NCI-H460 (cell line): ENCODE measurements around the gene LIN37. TPM values are rescaled to one million over a fixed set of nuclear protein-coding genes. Genes with fewer than 3 reads are reported as not detected.

ENCODE experiments used
- DNase-seq: peaks from one replicate; pipeline ENCODE4 v3.0.0-alpha.2; 2016; ENCODE audit warnings: low read depth; ENCODE audit errors: extremely low read depth
- polyA plus RNA-seq: library from polyadenylated mRNA; depleted of rRNA; stranded (reverse); fragments of >200 nt; gene quantifications from 2 replicates; pipeline ENCODE4 v1.2.3, GENCODE V29; 2014; cell fraction: nucleus; rRNA removed
- total RNA-seq: library from RNA; depleted of rRNA; stranded (reverse); fragments of >200 nt; shearing (Covaris generic); gene quantifications from 2 replicates; pipeline ENCODE4 v1.2.3, GENCODE V29; 2014; rRNA removed

LIN37 gene, protein sequence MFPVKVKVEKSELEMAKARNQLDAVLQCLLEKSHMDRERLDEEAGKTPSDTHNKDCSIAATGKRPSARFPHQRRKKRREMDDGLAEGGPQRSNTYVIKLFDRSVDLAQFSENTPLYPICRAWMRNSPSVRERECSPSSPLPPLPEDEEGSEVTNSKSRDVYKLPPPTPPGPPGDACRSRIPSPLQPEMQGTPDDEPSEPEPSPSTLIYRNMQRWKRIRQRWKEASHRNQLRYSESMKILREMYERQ
- 7.0 and 8.4 TPM in 2 replicates for total RNA-seq
- 25.4 and 28.2 TPM in 2 replicates for polyA plus RNA-seq

DNA sequence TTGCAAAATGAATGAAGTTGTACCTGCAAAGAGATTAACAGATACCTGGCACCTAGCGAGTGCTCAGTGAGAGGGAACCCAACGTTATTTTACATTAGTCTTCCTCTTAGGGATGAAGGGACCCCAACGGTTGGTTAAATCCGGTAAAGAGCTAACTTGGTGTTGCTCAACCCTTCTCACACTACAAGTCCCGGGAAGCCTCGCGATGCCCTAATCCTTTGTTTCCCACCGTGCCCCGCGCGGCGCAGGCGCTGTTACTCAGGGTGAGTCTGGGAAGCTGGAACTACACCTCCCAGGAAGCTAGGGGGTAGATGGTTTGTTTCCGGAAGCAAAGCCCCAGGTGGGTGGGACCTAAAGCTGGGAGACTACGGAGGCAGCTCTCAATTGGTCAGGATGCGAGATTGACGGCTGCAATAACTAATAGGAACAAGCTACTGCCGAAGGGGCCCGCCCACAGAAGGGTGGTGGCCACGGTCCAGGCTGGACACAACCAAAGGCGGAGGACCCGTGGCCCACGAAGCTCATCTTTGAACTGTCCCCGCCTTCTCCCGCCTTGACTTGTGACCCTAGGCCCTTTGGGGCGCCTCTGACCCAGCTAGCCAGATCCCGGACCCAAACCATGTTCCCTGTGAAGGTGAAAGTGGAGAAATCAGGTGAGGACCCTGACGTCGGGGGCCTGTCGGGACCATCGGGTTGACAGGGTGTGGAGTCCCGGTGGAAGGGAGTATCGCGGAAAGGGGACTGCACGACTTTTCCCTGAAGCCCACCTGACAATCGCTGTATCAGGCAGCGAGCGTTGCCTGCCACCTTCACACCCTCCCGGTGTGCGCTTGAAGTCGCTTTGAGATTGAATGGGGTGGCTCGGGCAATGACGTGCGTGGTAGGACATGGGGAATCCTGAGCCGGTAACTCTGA lies at the start of gene LIN37:
Gene LIN37 (plus strand): TSS at position 471 of the 915 bp plus-strand sequence. CDS start 149 bp downstream, at position 620.
- peak; percentile 100 for DNase-seq

DNA sequence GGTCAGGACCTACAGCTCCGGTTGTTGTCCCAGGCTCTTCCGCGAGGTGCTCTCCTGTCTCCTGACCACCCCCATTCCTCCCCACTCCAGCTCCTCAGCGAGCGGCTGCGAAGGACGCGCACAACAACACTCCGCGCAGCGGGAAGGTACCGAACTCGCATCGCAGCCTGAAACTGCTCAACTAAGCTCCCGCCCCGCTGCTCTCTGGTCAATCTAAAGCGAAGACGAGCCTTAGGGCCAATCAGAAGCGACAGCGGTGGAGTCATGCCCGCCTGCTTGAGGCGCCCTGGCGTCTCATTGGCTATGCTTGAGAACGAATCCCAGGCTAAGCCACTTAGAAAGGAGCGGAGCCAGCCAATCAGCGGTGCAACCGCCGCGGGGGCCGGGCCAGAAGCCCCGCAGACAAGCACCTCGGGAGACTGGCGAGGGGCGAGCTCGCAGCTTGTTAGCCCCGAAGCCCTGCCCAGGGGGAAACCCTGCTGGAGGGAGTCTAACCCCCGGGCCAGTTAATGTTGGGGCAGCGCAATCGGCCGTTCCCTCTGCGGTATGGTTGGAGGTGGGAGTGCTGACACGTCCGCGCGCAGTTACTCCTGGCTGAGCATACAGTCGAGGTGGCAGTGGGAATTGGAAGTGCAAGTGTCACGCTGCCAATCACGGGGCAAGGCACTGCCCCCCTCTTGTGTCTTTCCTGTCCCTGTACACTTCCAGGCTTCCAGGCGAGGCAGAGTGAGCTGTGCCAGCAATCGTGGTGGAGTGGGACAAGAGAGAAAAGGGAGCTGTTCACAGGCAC lies 46.0 kb upstream of the LIN37 start:
- DNase-seq, result peak; percentile 98

DNA sequence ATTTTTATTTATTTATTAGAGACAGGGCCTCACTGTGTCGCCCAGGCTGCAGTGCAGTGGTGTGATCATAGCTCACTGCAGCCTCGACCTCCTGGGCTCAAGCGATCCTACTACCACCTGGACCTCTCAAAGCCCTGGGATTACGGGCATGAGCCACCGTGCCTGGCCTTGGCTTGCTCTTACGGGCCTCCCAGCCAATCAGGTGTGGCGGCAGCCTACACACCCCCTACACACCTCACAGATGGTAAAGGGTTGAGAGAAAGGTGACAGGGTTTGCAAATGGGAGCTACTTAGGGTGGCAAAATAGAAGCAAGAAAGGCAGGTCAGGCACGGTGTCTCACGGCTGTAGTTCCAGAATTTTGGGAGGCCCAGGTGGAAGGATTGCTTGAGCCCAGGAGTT lies 45.0 kb upstream of the LIN37 start:
- no peak for DNase-seq

- DNase-seq, result no peak
Observed at GRCh38 chr19:35704218-35704617, 44.2 kb upstream of the LIN37 start, which contains the start of gene ZBTB32. ZBTB32 (plus strand) TSS chr19:35704558; CDS start chr19:35714627, 10,069 bp downstream.

DNA sequence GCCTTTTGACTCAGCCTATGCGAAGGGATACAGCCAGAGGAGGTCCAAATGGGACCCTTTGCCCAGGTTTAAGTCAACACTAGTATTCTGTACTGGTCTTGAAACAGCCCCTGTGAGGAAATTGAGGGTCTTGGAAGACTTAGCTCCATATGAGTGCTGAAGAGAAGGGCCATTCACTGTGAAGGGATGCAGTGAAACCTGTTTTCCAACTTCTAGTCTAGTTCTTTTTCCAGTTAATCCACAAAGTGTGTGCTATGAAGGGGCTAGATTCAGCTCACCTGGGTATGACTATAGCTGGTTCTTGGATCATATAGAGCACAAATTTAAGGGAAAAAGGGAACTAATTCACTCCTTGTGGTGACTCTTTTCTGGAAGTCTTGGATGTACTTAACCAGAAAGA lies 40.0 kb upstream of the LIN37 start:
- no peak for DNase-seq

GRCh38 chr19:35710784-35711723 lies 37.3 kb upstream of the LIN37 start:
- no peak for DNase-seq

DNA sequence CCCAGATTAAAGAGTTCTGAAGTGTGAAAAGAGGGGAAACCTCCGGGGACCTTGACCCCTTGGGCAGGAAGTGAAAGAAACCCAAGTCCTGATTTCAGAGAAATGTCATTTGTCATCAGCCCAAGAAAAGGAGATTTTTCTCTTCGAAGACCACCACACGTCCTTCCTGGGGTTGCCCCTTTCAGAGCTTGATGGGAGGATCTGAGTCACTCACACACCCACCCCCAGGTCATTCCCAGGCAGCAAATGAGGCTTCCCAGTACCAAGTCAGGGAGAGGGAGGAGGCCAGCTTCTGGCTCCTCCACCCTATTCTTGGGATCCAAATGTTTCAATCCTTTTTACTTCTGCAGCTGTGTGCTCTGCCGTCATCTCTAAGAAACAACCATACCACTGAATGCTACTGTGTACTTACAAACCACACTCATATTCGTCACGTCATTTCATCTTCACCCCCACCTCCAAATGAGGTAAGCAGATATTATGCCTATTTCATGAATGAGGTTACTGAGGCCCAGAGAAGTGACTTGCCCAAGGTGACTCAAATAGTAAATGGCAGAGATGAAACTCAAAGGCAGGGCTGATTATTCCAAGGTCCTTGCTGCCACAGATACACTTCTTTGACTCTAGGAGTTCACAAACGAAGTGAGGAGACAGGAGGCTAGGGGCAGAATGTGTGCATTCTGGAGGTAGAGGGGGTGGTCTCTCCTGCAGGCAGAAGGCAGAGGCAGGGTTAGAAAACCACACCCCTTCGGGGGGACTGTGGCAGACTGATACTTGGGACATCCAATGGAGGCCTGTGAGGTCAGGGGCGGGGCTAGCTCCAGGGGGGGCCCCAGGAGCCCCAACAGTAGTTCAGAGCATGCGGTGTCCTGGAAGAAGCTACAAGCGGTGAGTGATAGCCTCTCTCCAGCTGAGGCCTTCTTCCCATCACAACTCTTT lies 35.5 kb upstream of the LIN37 start:
- DNase-seq, result no peak

GRCh38 chr19:35713506-35713850 lies 34.9 kb upstream of the LIN37 start:
- no peak for DNase-seq

DNA sequence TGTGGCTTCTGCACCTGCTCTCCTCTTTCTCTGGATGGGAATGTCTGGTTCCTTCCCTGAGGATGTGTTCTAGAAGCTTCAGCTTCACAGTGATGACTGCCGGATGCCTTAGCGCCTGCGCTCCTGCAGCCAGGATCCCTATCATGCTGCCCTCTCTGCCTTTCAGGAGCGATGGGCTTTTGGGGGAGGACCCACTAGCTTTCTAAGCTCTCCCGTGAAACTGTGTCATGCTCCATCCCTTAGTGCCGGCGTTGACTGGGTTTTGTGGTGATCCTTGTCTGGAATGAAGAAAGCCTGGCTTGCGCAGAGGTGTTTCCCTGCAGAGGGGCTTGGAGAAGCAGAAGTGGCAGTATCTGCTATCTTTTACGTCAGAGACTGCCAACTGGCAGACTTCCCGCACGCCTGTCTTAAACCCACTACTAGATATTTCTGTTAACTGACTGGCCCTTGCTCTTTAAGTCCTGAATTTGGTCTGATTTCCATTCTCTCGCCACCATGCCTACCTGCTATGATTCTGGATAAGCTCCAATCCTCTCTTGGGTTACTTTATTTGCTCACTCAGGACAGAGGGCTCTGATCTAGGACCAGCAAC lies 34.4 kb upstream of the LIN37 start:
- DNase-seq, result no peak

DNA sequence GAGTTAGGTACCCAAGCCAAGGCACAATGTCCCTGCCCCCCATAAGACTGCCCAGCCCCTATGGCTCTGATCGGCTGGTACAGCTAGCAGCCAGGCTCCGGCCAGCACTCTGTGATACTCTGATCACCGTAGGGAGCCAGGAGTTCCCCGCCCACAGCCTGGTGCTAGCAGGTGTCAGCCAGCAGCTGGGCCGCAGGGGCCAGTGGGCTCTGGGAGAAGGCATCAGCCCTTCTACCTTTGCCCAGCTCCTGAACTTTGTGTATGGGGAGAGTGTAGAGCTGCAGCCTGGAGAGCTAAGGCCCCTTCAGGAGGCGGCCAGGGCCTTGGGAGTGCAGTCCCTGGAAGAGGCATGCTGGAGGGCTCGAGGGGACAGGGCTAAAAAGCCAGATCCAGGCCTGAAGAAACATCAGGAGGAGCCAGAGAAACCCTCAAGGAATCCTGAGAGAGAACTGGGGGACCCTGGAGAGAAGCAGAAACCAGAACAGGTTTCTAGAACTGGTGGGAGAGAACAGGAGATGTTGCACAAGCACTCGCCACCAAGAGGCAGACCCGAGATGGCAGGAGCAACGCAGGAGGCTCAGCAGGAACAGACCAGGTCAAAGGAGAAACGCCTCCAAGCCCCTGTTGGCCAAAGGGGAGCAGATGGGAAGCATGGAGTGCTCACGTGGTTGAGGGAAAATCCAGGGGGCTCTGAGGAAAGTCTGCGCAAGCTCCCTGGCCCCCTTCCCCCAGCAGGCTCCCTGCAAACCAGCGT lies 33.6 kb upstream of the LIN37 start:
- DNase-seq, result no peak

DNA sequence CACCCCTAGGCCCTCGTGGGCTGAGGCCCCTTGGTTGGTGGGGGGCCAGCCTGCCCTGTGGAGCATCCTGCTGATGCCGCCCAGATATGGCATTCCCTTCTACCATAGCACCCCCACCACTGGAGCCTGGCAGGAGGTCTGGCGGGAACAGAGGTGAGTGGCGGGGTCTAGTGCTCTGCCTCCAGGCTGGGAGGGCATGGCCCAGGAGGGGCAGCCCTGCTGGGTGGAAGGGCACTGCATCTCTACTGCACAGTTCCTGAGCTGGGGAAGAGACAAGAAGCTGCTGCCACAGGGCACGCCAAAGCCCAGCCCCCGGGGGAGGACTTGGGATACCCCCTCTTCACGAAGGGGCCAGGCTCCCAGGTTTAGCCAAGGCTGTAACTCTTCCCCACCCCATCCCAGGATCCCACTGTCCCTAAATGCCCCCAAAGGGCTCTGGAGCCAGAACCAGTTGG lies 33.0 kb upstream of the LIN37 start:
- DNase-seq, result no peak

DNA sequence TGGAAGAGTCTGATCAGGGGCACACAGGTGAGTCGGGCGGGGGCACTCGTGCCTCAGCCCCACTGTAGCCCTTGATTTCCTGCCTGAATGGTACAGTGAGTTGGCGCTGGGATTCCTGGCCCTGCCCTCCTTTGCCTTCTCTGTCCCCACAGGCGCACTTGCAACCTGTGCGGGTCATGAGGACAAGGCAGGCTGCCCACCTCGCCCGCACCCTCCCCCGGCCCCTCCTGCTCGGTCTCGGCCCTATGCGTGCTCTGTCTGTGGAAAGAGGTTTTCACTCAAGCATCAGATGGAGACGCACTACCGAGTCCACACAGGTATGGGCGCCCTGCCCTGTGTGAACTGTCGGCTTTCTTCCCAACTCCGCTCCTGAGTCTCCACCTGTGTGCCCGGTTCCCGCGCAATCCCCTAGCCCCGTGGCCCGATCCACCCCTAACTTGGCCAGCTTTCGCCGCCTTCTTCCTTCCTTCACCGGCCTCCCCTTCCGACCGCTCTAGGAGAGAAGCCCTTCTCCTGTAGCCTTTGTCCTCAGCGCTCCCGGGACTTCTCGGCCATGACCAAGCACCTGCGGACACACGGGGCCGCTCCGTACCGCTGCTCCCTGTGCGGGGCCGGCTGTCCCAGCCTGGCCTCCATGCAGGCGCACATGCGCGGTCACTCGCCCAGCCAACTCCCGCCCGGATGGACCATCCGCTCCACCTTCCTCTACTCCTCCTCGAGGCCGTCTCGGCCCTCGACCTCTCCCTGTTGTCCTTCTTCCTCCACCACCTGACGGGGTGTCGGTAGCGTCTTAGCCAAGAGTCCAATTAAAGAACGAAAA lies 32.2 kb upstream of the LIN37 start:
- DNase-seq, result no peak

DNA sequence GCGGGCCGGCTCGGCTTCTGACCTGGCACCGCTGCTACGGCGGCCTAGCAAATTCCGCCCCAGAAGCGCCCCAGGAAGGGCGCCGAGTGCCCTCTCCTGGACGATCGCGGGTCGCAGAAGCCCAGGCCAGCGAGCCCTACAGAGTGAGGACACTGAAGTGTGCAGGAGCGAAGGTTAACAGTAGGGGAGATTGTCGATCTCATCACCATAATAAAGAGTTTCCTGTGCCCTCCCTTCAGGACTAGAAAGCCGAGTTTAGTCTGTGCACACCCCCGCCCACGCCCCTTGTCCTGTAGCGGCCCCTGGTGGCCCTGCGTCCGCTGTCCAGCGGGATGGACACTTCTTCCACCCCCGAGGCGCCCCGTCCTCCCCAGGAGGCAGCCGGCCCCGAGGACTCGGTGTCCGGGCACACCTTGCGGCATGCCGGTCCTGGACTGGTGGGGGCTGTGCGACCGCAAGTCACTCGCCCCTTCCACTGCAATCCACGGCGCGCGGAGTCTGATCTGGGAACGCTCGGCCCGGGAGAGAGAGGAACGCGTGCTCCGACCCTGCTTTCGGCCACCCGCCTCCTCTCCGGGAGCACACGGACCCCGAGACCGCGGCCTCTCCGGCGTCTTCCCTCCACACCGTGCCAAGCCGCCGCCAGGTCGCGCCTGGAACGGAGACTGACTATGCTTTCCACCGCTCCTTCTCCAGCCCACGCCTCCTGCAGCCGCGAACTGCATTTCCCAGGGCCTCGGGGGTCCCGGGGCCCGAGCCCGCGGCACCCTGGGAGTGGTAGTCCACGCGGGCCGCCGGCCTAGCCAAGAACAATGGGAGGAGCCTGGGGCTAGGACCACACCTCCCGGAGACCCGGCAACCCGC lies 31.3 kb upstream of the LIN37 start:
- DNase-seq, result peak; percentile 86

DNA sequence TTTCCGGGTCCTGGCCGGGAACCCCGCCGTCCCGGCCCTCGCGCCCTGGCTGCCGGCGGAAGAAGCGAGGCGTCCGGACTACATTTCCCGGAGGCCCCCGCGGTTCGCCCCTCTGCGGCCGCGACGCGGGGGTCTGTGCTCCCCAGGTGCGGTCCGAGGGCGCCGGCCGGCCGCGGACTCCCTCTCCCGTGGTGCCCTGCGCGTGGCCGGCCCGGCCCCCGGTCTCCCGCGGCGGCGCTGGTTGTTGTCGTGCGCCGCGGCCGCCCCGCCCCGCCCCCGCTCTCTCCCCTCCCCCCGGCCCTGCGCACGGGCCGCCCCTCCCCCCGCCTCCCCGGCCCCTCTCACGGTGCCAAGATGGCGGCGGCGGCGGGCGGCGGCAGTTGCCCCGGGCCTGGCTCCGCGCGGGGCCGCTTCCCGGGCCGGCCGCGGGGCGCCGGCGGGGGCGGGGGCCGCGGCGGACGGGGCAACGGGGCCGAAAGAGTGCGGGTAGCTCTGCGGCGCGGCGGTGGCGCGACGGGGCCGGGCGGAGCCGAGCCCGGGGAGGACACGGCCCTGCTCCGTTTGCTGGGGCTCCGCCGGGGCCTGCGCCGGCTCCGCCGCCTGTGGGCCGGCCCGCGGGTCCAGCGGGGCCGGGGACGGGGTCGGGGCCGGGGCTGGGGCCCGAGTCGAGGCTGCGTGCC lies 30.6 kb upstream of the LIN37 start, which contains the start of gene KMT2B:
Gene KMT2B (plus strand): TSS at position 339 of the 680 bp plus-strand sequence. CDS start 16 bp downstream, at position 355.
- peak; percentile 94 for DNase-seq
